ENCODE measurements around the gene TUBB2B.

GRCh38 chr6:3230256-3230882, 2.9 kb upstream of the TUBB2B start:
- TF ChIP-seq EP300 (IDR thresholded peaks at IDR 0.05) (no peak), HDAC2 (IDR thresholded peaks at IDR 0.05) (no peak), NR3C1 (IDR thresholded peaks at IDR 0.05) (no peak), TP53 (CRISPR knock-in tag; IDR thresholded peaks at IDR 0.05) (no peak), POLR2A (IDR thresholded peaks at IDR 0.05; ENCODE audit: low read length) (no peak), CTCF (IDR thresholded peaks at IDR 0.05) (no peak), HMGXB4 (CRISPR knock-in tag; IDR thresholded peaks at IDR 0.05; ENCODE audit: borderline replicate concordance) (no peak), SMC3 (IDR thresholded peaks at IDR 0.05) (no peak), CHD2 (IDR thresholded peaks at IDR 0.05; ENCODE audit: low read length, partially characterized antibody) (no peak), MYC (IDR thresholded peaks at IDR 0.05; ENCODE audit: borderline replicate concordance, low read length) (no peak), USF2 (IDR thresholded peaks at IDR 0.05) (no peak), REST (IDR thresholded peaks at IDR 0.05) (no peak), E2F6 (IDR thresholded peaks at IDR 0.05; ENCODE audit: borderline replicate concordance, low read depth) (no peak), MAZ (IDR thresholded peaks at IDR 0.05; ENCODE audit: borderline replicate concordance, low read depth, low read length) (no peak)

All from A549 (cell line).